ENCODE measurements around the gene TSPAN33. TPM values are rescaled to one million over a fixed set of nuclear protein-coding genes. Genes with fewer than 3 reads are reported as not detected.

Gene TSPAN33
- total RNA-seq, 2 experiments from 2014 or later = 9.3 to 11.0 TPM

DNA sequence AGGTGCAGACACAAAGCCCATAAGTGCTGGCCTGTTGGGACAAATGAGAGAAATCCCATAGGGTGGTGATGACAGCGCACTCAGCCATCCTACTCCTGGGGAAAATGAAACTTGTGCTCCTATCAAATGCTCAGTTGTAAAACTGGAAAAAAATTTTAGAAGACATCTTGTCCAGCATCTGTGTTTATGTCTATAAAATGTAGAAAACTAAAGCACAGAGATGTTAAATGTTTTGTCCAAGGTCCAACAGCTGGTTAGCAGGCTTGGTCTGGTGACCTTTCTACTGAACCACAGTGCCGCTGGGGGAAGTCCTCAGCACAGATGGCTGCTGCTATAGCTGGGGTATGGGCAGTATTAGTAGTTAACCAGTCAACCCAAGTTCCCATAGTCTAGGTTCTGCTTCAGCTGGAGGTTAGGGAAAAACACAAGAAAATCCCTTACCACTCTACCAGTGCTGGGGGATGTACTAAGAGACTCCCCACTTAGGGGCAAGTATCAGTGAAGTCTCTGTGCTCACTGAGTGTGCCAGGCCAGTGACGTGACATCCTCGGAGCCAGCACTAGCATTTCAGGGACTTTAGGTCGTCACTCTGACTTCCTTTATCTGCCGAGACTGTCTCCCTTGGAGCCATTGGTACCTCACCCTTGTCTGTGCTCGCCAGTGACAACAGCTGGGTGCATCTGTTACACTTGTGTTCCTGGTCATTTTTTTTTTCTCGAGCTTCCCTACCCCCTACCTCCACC is 1.9 kb downstream of the TSPAN33 start:
- DNase-seq = no peak
- ChIA-PET CTCF (interaction anchor here (0.8 to 3.5 kb wide), 3 partner anchors 10 to 72 kb away, joined by 3 to 26 read pairs (median 5); no protein-coding TSS in a partner anchor), POLR2A (no interaction called here)
- TF ChIP-seq, protein P1, sequence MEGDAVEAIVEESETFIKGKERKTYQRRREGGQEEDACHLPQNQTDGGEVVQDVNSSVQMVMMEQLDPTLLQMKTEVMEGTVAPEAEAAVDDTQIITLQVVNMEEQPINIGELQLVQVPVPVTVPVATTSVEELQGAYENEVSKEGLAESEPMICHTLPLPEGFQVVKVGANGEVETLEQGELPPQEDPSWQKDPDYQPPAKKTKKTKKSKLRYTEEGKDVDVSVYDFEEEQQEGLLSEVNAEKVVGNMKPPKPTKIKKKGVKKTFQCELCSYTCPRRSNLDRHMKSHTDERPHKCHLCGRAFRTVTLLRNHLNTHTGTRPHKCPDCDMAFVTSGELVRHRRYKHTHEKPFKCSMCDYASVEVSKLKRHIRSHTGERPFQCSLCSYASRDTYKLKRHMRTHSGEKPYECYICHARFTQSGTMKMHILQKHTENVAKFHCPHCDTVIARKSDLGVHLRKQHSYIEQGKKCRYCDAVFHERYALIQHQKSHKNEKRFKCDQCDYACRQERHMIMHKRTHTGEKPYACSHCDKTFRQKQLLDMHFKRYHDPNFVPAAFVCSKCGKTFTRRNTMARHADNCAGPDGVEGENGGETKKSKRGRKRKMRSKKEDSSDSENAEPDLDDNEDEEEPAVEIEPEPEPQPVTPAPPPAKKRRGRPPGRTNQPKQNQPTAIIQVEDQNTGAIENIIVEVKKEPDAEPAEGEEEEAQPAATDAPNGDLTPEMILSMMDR (IDR thresholded peaks at IDR 0.05) = no peak
- peak overlapping the region; percentile 73 for H3K4me3 Mint-ChIP-seq
- H3K27me3 Mint-ChIP-seq = peaks cover 11% of the 10 kb centered on the region
- H3K27ac Mint-ChIP-seq = no peak overlapping the region
- H3K4me1 Mint-ChIP-seq (ENCODE audit: low read depth) = peaks cover 14% of the 10 kb centered on the region
- intact Hi-C loops (cut with micrococcal nuclease) = no loop called here
- no peak for ATAC-seq
- H3K36me3 Mint-ChIP-seq (ENCODE audit: low read depth) = no peaks in the 10 kb centered on the region
- H3K9me3 Mint-ChIP-seq = no peaks in the 10 kb centered on the region

GRCh38 chr7:129147731-129148130 is 3.2 kb downstream of the TSPAN33 start:
- intact Hi-C loops (cut with micrococcal nuclease) = no loop called here
- Mint-ChIP-seq H3K4me3 (no peak overlapping the region), H3K4me1 (ENCODE audit: low read depth) (peaks cover 14% of the 10 kb centered on the region)

DNA sequence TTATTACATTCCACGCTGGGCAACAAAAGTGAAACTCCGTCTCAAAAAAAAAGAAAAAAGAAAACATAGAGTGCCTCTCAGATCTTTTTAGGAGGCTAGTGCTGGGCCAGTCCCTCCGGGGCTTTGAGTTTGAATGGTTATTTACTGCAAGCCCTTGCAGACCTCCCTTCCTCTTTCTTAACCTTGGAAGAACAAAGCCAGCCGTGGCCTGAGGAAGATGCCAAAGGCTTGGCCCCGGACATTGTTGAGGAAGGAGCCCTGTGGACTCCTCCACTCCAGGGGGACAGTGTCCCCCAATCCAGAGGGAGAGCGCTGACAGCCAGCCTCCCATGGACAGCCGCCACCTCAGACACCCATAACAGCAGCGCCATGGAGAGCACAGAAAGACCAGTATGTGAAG is 5.0 kb downstream of the TSPAN33 start:
- no peak for ATAC-seq
- no peak overlapping the region for H3K27ac Mint-ChIP-seq

More at GRCh38 chr7:129147731-129148130, 3.2 kb downstream of the TSPAN33 start:
- H3K27ac Mint-ChIP-seq = no peak overlapping the region
- no peak for ATAC-seq
- TF ChIP-seq, protein P1 (IDR thresholded peaks at IDR 0.05) = no peak
- no peaks in the 10 kb centered on the region for H3K9me3 Mint-ChIP-seq
- peaks cover 11% of the 10 kb centered on the region for H3K27me3 Mint-ChIP-seq
- DNase-seq = no peak
- ChIA-PET POLR2A (interaction anchor here (1.3 kb wide), 1 partner anchor 13 kb away, joined by 4 read pairs; no protein-coding TSS in a partner anchor), CTCF (interaction anchor here (0.7 to 3.5 kb wide), 5 partner anchors 16 to 71 kb away, joined by 3 to 26 read pairs (median 4); no protein-coding TSS in a partner anchor)
- no peaks in the 10 kb centered on the region for H3K36me3 Mint-ChIP-seq (ENCODE audit: low read depth)

GRCh38 chr7:129150199-129150996 is 5.9 kb downstream of the TSPAN33 start:
- H3K27me3 Mint-ChIP-seq = no peaks in the 10 kb centered on the region
- TF ChIP-seq, protein P1 (IDR thresholded peaks at IDR 0.05) = no peak
- ChIA-PET POLR2A (no interaction called here), CTCF (interaction anchor here (1.1 to 1.8 kb wide), 4 partner anchors 13 to 226 kb away, joined by 3 to 13 read pairs (median 4); no protein-coding TSS in a partner anchor)
- no peak overlapping the region for H3K4me3 Mint-ChIP-seq
- ATAC-seq = no peak
- no peaks in the 10 kb centered on the region for H3K36me3 Mint-ChIP-seq (ENCODE audit: low read depth)
- no peak overlapping the region for H3K27ac Mint-ChIP-seq
- intact Hi-C loops (cut with micrococcal nuclease) = no loop called here
- DNase-seq = no peak
- peaks cover 6% of the 10 kb centered on the region for H3K4me1 Mint-ChIP-seq (ENCODE audit: low read depth)
- H3K9me3 Mint-ChIP-seq = no peaks in the 10 kb centered on the region

More for the DNA sequence above, 5.0 kb downstream of the TSPAN33 start:
- Mint-ChIP-seq H3K27me3 (no peaks in the 10 kb centered on the region), H3K9me3 (no peaks in the 10 kb centered on the region), H3K4me3 (no peak overlapping the region), H3K36me3 (ENCODE audit: low read depth) (no peaks in the 10 kb centered on the region), H3K4me1 (ENCODE audit: low read depth) (peaks cover 6% of the 10 kb centered on the region)
- TF ChIP-seq, protein P1 (IDR thresholded peaks at IDR 0.05) = no peak
- ChIA-PET CTCF (interaction anchor here (1.8 kb wide), 1 partner anchor 14 kb away, joined by 13 read pairs; no protein-coding TSS in a partner anchor), POLR2A (no interaction called here)
- no peak for DNase-seq
- intact Hi-C loops (cut with micrococcal nuclease) = no loop called here
